ENCODE results near the gene YKT6. TPM values are rescaled to one million over a fixed set of nuclear protein-coding genes. Genes with fewer than 3 reads are reported as not detected.

YKT6 gene
- total RNA-seq, 4 donors from 2014 or later = 51.7 to 90.0 (median 60.2) TPM

DNA sequence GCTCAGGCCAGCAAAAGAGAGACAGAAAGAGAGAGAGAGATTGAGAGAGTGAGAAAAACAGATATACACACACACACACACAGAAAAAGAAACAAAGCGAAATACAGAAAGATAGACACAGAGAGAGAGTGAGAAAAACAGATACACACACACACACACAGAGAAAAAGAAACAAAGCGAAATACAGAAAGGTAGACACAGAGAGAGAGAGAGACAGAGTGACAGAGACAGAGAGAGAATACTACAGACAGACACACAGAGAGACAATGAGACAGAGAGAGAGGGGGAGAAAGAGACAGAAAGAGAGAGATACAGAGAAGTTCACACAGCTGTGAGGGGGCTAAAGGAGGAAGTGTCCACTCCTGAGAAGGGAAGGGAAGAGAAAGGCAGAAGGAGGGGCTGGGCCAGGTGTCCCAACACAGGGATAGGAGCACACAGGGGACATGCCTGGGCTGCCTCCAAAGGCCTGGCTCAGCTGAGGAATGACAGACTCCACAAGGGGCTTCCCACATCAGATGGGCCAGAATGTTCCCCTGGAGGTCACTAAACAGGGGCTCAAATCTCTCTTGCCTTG, 15.8 kb upstream of the YKT6 start:
- WGBS, 2 donors = 92% methylated on average over 2 of the region's 2 CpGs
- Histone ChIP-seq H3K27ac (no peak overlapping the region), H3K9me3 (no peaks in the 10 kb centered on the region), H3K27me3 (no peaks in the 10 kb centered on the region), H3K36me3 (no peaks in the 10 kb centered on the region), H3K4me3 (replicated peaks in 1 of 3) (no peak overlapping the region), H3K4me1 (peaks cover 0 to 3% of the 10 kb centered on the region in 2 donors)
- TF ChIP-seq CTCF (IDR thresholded peaks at IDR 0.05) (no peak), POLR2A (IDR thresholded peaks at IDR 0.05) (no peak)
- intact Hi-C loops (cut with DNase I) = no loop called here
- no peak for DNase-seq

DNA sequence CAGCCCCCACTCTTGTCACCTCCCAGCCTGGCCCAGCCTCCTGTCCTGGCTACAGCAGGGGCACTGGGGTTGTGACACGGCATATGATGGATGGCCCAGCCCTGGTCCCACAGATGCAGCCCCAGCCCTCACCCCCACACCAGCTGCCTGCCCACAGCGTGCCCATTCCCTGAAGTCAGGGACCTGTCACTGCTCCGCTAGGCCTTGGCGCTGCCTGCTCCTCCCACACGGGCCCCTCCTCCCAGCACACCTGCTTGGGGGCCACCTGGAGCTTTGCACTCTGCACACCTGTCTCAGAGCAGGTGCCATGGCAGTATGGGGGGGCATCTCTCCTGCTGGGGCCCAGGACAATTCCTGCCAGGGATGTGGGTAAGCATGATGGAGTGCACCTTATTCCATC, 15.0 kb upstream of the YKT6 start:
- Histone ChIP-seq H3K27ac (no peak overlapping the region), H3K27me3 (no peaks in the 10 kb centered on the region), H3K36me3 (no peaks in the 10 kb centered on the region), H3K4me1 (peaks cover 0 to 3% of the 10 kb centered on the region in 2 donors), H3K9me3 (no peaks in the 10 kb centered on the region), H3K4me3 (replicated peaks in 1 of 3) (no peak overlapping the region)
- 80 to 83% methylated on average over 1 to 4 of the region's 5 CpGs for WGBS, 2 donors
- no peak for TF ChIP-seq POLR2A (IDR thresholded peaks at IDR 0.05)
- no peak for TF ChIP-seq CTCF (IDR thresholded peaks at IDR 0.05)
- DNase-seq = no peak
- intact Hi-C loops (cut with DNase I) = no loop called here

GRCh38 chr7:44186736-44187135, 14.0 kb upstream of the YKT6 start:
- no peak overlapping the region for H3K4me3 ChIP-seq (replicated peaks in 1 of 3)
- no peak for TF ChIP-seq POLR2A (IDR thresholded peaks at IDR 0.05)
- no peak for TF ChIP-seq CTCF (IDR thresholded peaks at IDR 0.05)
- no peak overlapping the region for H3K27ac ChIP-seq
- peaks cover 0 to 3% of the 10 kb centered on the region in 2 donors for H3K4me1 ChIP-seq
- intact Hi-C loops (cut with DNase I) = no loop called here
- WGBS, 2 donors = 81 to 88% methylated on average over 5 of the region's 5 CpGs
- H3K27me3 ChIP-seq = no peaks in the 10 kb centered on the region
- DNase-seq = no peak
- no peaks in the 10 kb centered on the region for H3K36me3 ChIP-seq
- no peaks in the 10 kb centered on the region for H3K9me3 ChIP-seq

DNA sequence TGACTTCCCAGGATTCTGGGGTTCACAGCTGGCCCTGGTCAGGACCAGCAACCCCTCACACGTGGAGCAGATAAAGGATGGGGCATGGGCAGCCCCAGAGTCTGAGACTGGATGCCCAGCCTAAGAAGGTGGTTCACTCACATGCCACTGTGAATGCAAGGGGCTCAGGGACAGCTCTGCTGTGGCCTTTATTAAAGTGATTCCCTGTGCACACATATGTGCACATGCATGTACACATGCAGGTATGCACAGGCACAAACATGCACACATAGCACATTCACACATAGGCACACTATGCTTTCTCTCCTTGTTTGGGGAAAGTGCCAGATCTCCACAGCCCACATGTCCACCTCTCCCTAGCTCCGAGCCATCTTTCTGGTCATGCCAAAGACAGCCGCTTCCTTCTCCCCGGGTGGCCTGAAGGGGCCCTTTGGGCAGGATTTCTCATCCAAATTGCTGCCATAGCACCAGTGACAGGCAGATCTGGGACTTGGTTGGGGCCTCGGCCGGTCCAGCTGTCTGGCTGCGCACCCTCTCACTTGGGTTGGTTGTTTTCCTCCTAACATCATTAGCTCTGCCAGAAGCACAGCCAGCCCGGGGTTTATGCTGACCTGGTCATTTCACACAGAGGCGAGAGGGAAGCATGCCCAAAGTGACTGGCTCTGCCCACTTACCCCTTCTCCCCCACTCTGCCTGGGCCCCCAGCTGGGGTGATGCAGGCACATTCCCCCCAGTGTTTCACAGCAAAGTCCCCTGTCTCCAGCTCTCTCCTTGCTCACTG, 13.0 kb upstream of the YKT6 start:
- Histone ChIP-seq H3K4me1 (peaks cover 0 to 3% of the 10 kb centered on the region in 2 donors), H3K27ac (no peak overlapping the region), H3K4me3 (replicated peaks in 1 of 3) (no peak overlapping the region), H3K27me3 (no peaks in the 10 kb centered on the region), H3K9me3 (no peaks in the 10 kb centered on the region), H3K36me3 (no peaks in the 10 kb centered on the region)
- TF ChIP-seq CTCF (IDR thresholded peaks at IDR 0.05) (no peak), POLR2A (IDR thresholded peaks at IDR 0.05) (no peak)
- intact Hi-C loops (cut with DNase I) = no loop called here
- DNase-seq = no peak
- WGBS, 2 donors = 58 to 71% methylated on average over 9 of the region's 9 CpGs

Data from thyroid gland (tissue), 4 donors.